WTC11 (cell line): ENCODE measurements around the gene AGPAT3. TPM values are rescaled to one million over a fixed set of nuclear protein-coding genes. Genes with fewer than 3 reads are reported as not detected.

Source experiments
- ATAC-seq: fragments of 200-7000 bp; cut with Tn5 transposase; 2 replicates; pipeline ENCODE4 v1.10.0; 2021; ENCODE audit warnings: mild to moderate bottlenecking, moderate library complexity
- CTCF ChIA-PET: fragments of 300-600 bp; sonication (Branson Sonifier 250); formaldehyde crosslinking; loops from one replicate; lab custom pipeline; 2021; ENCODE audit warnings: antibody characterized with exemption; lab: Charles Lee
- POLR2A ChIA-PET: fragments of 350-600 bp; sonication (Branson Sonifier 250); formaldehyde crosslinking; loops from one replicate; lab custom pipeline; 2021; ENCODE audit warnings: antibody characterized with exemption; lab: Charles Lee
- DNase-seq: peaks from one replicate; pipeline ENCODE4 v3.0.0; 2021; ENCODE audit warnings: low spot score
- H3K27ac Mint-ChIP-seq: 2 replicates; pipeline ENCODE4 v1.8.0; 2021; ENCODE audit warnings: mixed read lengths
- H3K27me3 Mint-ChIP-seq: 2 replicates; pipeline ENCODE4 v1.8.0; 2021; ENCODE audit warnings: low read depth, mild to moderate bottlenecking, moderate library complexity, mixed read lengths
- H3K36me3 Mint-ChIP-seq: 2 replicates; pipeline ENCODE4 v1.8.0; 2021; ENCODE audit warnings: mixed read lengths
- H3K4me1 Mint-ChIP-seq: 2 replicates; pipeline ENCODE4 v1.8.0; 2022; ENCODE audit warnings: mixed read lengths
- H3K4me3 Mint-ChIP-seq: 2 replicates; pipeline ENCODE4 v1.8.0; 2021; ENCODE audit warnings: mild to moderate bottlenecking, moderate library complexity, mixed read lengths
- H3K9me3 Mint-ChIP-seq: 2 replicates; pipeline ENCODE4 v1.8.0; 2021; ENCODE audit warnings: mixed read lengths
- AR ChIP-seq: fragments of 250-450 bp; sonication (Bioruptor Pico); IDR thresholded peaks from 2 replicates; pipeline ENCODE4 v1.9.0; 2021; ENCODE audit warnings: mild to moderate bottlenecking
- ATF2 ChIP-seq: sonication (generic); formaldehyde crosslinking; IDR thresholded peaks from 2 replicates; pipeline ENCODE4 v1.8.1; 2022; ENCODE audit warnings: low read depth, missing genetic modification reagents, borderline replicate concordance
- CBFB ChIP-seq: sonication (generic); formaldehyde crosslinking; IDR thresholded peaks from 2 replicates; pipeline ENCODE4 v1.8.1; 2022; ENCODE audit warnings: mild to moderate bottlenecking, low read depth, missing genetic modification reagents
- CDX4 ChIP-seq: fragments of 250-450 bp; sonication (Bioruptor Pico); IDR thresholded peaks from 2 replicates; pipeline ENCODE4 v1.9.0; 2021; ENCODE audit warnings: moderate library complexity, mild to moderate bottlenecking, inconsistent platforms, borderline replicate concordance
- FOXP1 ChIP-seq: sonication (generic); formaldehyde crosslinking; IDR thresholded peaks from 2 replicates; pipeline ENCODE4 v1.8.0; 2022; ENCODE audit warnings: missing genetic modification reagents, mild to moderate bottlenecking, moderate library complexity, borderline replicate concordance
- GRHL2 ChIP-seq: fragments of 250-450 bp; sonication (Bioruptor Pico); IDR thresholded peaks from 2 replicates; pipeline ENCODE4 v1.8.0; 2022; ENCODE audit warnings: mild to moderate bottlenecking, moderate library complexity; ENCODE audit not compliant: insufficient replicate concordance, severe bottlenecking
- IRF2 ChIP-seq: sonication (generic); formaldehyde crosslinking; IDR thresholded peaks from 2 replicates; pipeline ENCODE4 v1.8.0; 2022; ENCODE audit warnings: low read depth, missing genetic modification reagents, borderline replicate concordance
- MXD4 ChIP-seq: fragments of 250-450 bp; sonication (Bioruptor Pico); IDR thresholded peaks from 2 replicates; pipeline ENCODE4 v1.8.0; 2021; ENCODE audit warnings: mild to moderate bottlenecking, moderate library complexity, borderline replicate concordance
- MYBL2 ChIP-seq: sonication (generic); formaldehyde crosslinking; IDR thresholded peaks from 2 replicates; pipeline ENCODE4 v1.8.1; 2023; ENCODE audit warnings: mild to moderate bottlenecking, moderate library complexity, missing genetic modification reagents
- PRDM15 ChIP-seq: sonication (generic); formaldehyde crosslinking; IDR thresholded peaks from 2 replicates; pipeline ENCODE4 v1.8.0; 2022; ENCODE audit warnings: missing genetic modification reagents
- SMAD3 ChIP-seq: sonication (generic); formaldehyde crosslinking; IDR thresholded peaks from 2 replicates; pipeline ENCODE4 v1.8.0; 2022; ENCODE audit warnings: missing genetic modification reagents, mild to moderate bottlenecking, borderline replicate concordance
- TCF7 ChIP-seq: sonication (generic); formaldehyde crosslinking; IDR thresholded peaks from 2 replicates; pipeline ENCODE4 v1.8.0; 2022; ENCODE audit warnings: mild to moderate bottlenecking, low read depth, missing genetic modification reagents, moderate library complexity
- USF1 ChIP-seq: sonication (generic); formaldehyde crosslinking; IDR thresholded peaks from 2 replicates; pipeline ENCODE4 v1.8.0; 2022; ENCODE audit warnings: mild to moderate bottlenecking, missing genetic modification reagents
- USF2 ChIP-seq: sonication (generic); formaldehyde crosslinking; IDR thresholded peaks from 2 replicates; pipeline ENCODE4 v1.8.1; 2023; ENCODE audit warnings: mild to moderate bottlenecking, missing genetic modification reagents, moderate library complexity
- ZBTB21 ChIP-seq: sonication (generic); formaldehyde crosslinking; IDR thresholded peaks from 2 replicates; pipeline ENCODE4 v1.8.1; 2023; ENCODE audit warnings: mild to moderate bottlenecking, missing genetic modification reagents, borderline replicate concordance
- ZNF317 ChIP-seq: sonication (generic); formaldehyde crosslinking; IDR thresholded peaks from 2 replicates; pipeline ENCODE4 v1.8.1; 2023; ENCODE audit warnings: low read depth, mild to moderate bottlenecking, moderate library complexity, missing genetic modification reagents, borderline replicate concordance
- ZNF416 ChIP-seq: fragments of 250-450 bp; sonication (Bioruptor Pico); IDR thresholded peaks from 2 replicates; pipeline ENCODE4 v1.9.0; 2021; ENCODE audit warnings: mild to moderate bottlenecking, inconsistent platforms
- ZNF532 ChIP-seq: fragments of 250-450 bp; sonication (Bioruptor Pico); IDR thresholded peaks from 2 replicates; pipeline ENCODE4 v1.9.0; 2021; ENCODE audit warnings: mild to moderate bottlenecking, borderline replicate concordance
- ZNF671 ChIP-seq: fragments of 250-450 bp; sonication (Bioruptor Pico); IDR thresholded peaks from 2 replicates; pipeline ENCODE4 v1.8.0; 2021; ENCODE audit warnings: mild to moderate bottlenecking
- total RNA-seq: library from RNA; stranded (reverse); gene quantifications from 3 replicates; pipeline ENCODE4 v1.2.3, GENCODE V29; 2021

The AGPAT3 gene
- total RNA-seq, 1 experiment from 2014 or later: 5.6 TPM

- TF ChIP-seq ZNF532 (CRISPR knock-in tag): no peak
- no peak for TF ChIP-seq ZBTB21
- TF ChIP-seq MXD4 (CRISPR knock-in tag): no peak
- TF ChIP-seq MYBL2: no peak
- no peak for TF ChIP-seq IRF2 (CRISPR knock-in tag)
- TF ChIP-seq, all 79 proteins: peak for 0
Measured at GRCh38 chr21:43907751-43908150, 42.7 kb downstream of the AGPAT3 start (continued).

- Mint-ChIP-seq H3K4me3 (no peak overlapping the region), H3K27ac (no peak overlapping the region), H3K9me3 (no peaks in the 10 kb centered on the region), H3K4me1 (0 out of 2 replicates have a peak, but pooled peaks cover under 1% of the 10 kb centered on the region), H3K36me3 (no peaks in the 10 kb centered on the region), H3K27me3 (no peaks in the 10 kb centered on the region)
- ChIA-PET CTCF (interaction anchor here (1.2 to 1.4 kb wide), 2 partner anchors 33 to 91 kb away, joined by 3 to 5 read pairs; no protein-coding TSS in a partner anchor), POLR2A (no interaction called here)
- ATAC-seq: no peak
- DNase-seq: no peak
- TF ChIP-seq ATF2 (no peak), ZNF671 (CRISPR knock-in tag) (no peak), GRHL2 (CRISPR knock-in tag) (no peak), CDX4 (CRISPR knock-in tag) (no peak), TCF7 (CRISPR knock-in tag) (no peak), PRDM15 (CRISPR knock-in tag) (no peak), USF2 (CRISPR knock-in tag) (no peak), FOXP1 (CRISPR knock-in tag) (no peak), AR (no peak), CBFB (CRISPR knock-in tag) (no peak), ZNF416 (no peak), USF1 (no peak), ZNF317 (no peak), SMAD3 (CRISPR knock-in tag) (no peak)
Measured at GRCh38 chr21:43908167-43908566, 43.1 kb downstream of the AGPAT3 start.
